B cell (primary cell): Measurements from ENCODE around the gene DHRS1. TPM values are rescaled to one million over a fixed set of nuclear protein-coding genes. Genes with fewer than 3 reads are reported as not detected.

Source experiments
- ATAC-seq: fragments of 200-7000 bp; cut with Tn5 transposase; one replicate; pipeline ENCODE4 v1.10.0; 2021; ENCODE audit warnings: low read depth, mild to moderate bottlenecking, moderate number of reproducible peaks, moderate library complexity
- CTCF ChIA-PET: fragments of 350-600 bp; sonication (Branson Sonifier 250); formaldehyde crosslinking; loops from one replicate; lab custom pipeline; 2021; ENCODE audit warnings: antibody characterized with exemption, inconsistent platforms; lab: Charles Lee
- POLR2A ChIA-PET: fragments of 350-600 bp; sonication (Branson Sonifier 250); formaldehyde crosslinking; loops from one replicate; lab custom pipeline; 2021; ENCODE audit warnings: antibody characterized with exemption; lab: Charles Lee
- DNase-seq: peaks from one replicate; pipeline ENCODE4 v3.0.0; 2013
- H2AFZ ChIP-seq: 2 replicates; pipeline ENCODE4 v1.6.1; 2012; ENCODE audit warnings: mild to moderate bottlenecking, low read depth, low read length; ENCODE audit not compliant: insufficient read depth, poor library complexity, severe bottlenecking
- H3K27ac ChIP-seq, 2 donors: 1 replicate in 1 of 2; 2 replicates in 1 of 2; pipeline ENCODE4 v1.5.1; 2012 to 2013; ENCODE audit warnings: low read length in 2 of 2, mild to moderate bottlenecking in 2 of 2, moderate library complexity in 1 of 2
- H3K27me3 ChIP-seq, 4 experiments: fragments of 200-600 bp in 1 of 4; sonication (generic) in 1 of 4; replicated peaks in 1 of 4; 1 replicate in 2 of 4; 2 replicates in 2 of 4; pipeline versions ENCODE4 v1.6.1 to v1.7.0; 2013 to 2016; ENCODE audit warnings: low read length in 3 of 4, mild to moderate bottlenecking in 2 of 4, mixed read lengths in 1 of 4, moderate library complexity in 1 of 4; ENCODE audit not compliant: insufficient read depth in 4 of 4, control insufficient read depth in 3 of 4; ENCODE audit errors: control extremely low read depth in 1 of 4
- H3K36me3 ChIP-seq, 2 experiments: replicated peaks in 1 of 2; 1 replicate in 1 of 2; 2 replicates in 1 of 2; pipeline versions ENCODE4 v1.6.1 to v1.7.1; 2013; ENCODE audit warnings: low read length in 1 of 2; ENCODE audit not compliant: insufficient read depth in 2 of 2, control insufficient read depth in 1 of 2; ENCODE audit errors: control extremely low read depth in 1 of 2, extremely low read depth in 1 of 2
- H3K4me1 ChIP-seq, 2 donors: fragments of 200-600 bp in 1 of 2; sonication (generic) in 1 of 2; 1 replicate in 1 of 2; 2 replicates in 1 of 2; pipeline versions ENCODE4 v1.5.1 to v1.6.1; 2013 to 2017; ENCODE audit warnings: low read length in 2 of 2; ENCODE audit not compliant: control insufficient read depth in 2 of 2, insufficient read depth in 2 of 2
- H3K4me2 ChIP-seq: replicated peaks from 2 replicates; pipeline ENCODE3; 2012; ENCODE audit warnings: mild to moderate bottlenecking, low read depth, low read length; ENCODE audit not compliant: poor library complexity, severe bottlenecking
- H3K4me3 ChIP-seq, 5 experiments: fragments of 200-600 bp in 1 of 5; sonication (generic) in 1 of 5; 1 replicate in 3 of 5; 2 replicates in 2 of 5; pipeline versions ENCODE4 v1.5.1 to v1.7.0; 2011 to 2016; ENCODE audit warnings: low read length in 4 of 5, mild to moderate bottlenecking in 4 of 5, low read depth in 2 of 5, control low read depth in 1 of 5, moderate library complexity in 1 of 5; ENCODE audit not compliant: insufficient read depth in 1 of 5; ENCODE audit errors: control extremely low read depth in 1 of 5, extremely low read depth in 1 of 5
- H3K79me2 ChIP-seq: fragments of 200-600 bp; sonication (generic); one replicate; pipeline ENCODE4 v1.6.0; 2016; ENCODE audit warnings: low read length; ENCODE audit not compliant: control insufficient read depth, insufficient read depth
- H3K9ac ChIP-seq: fragments of 200-600 bp; sonication (generic); 2 replicates; pipeline ENCODE4 v1.6.1; 2017; ENCODE audit warnings: mild to moderate bottlenecking, low read length, moderate library complexity
- H3K9me3 ChIP-seq, 3 donors: one replicate each; pipeline versions ENCODE4 v1.6.1 to v1.7.1; 2013; ENCODE audit warnings: low read length in 2 of 3; ENCODE audit not compliant: control insufficient read depth in 2 of 3, insufficient read depth in 1 of 3; ENCODE audit errors: control extremely low read depth in 1 of 3
- H4K20me1 ChIP-seq: 2 replicates; pipeline ENCODE4 v1.6.0; 2012; ENCODE audit warnings: mild to moderate bottlenecking, low read length; ENCODE audit not compliant: insufficient read depth, control insufficient read depth, poor library complexity, severe bottlenecking
- H3K27ac Mint-ChIP-seq: one replicate; pipeline ENCODE4 v1.8.0; 2021; ENCODE audit warnings: mixed read lengths
- H3K27me3 Mint-ChIP-seq: one replicate; pipeline ENCODE4 v1.8.0; 2021; ENCODE audit warnings: mixed read lengths
- H3K4me1 Mint-ChIP-seq: one replicate; pipeline ENCODE4 v1.8.0; 2021; ENCODE audit warnings: mixed read lengths
- H3K4me3 Mint-ChIP-seq: one replicate; pipeline ENCODE4 v1.8.0; 2021; ENCODE audit warnings: mixed read lengths
- H3K9me3 Mint-ChIP-seq: one replicate; pipeline ENCODE4 v1.8.0; 2022; ENCODE audit warnings: mixed read lengths; ENCODE audit not compliant: insufficient read depth
- CTCF ChIP-seq: fragments of 200-600 bp; IDR thresholded peaks from one replicate; pipeline ENCODE4 v1.8.0; 2022; ENCODE audit warnings: antibody characterized with exemption, mild to moderate bottlenecking
- EZH2 ChIP-seq: IDR thresholded peaks from 2 replicates; pipeline ENCODE4 v1.6.1; 2012; ENCODE audit warnings: borderline replicate concordance, low read depth, mild to moderate bottlenecking, moderate library complexity, low read length; ENCODE audit not compliant: insufficient read depth, poor library complexity, severe bottlenecking
- WGBS: methylation state at CpG from one replicate; pipeline ENCODE4 v1.1.5; 2013; ENCODE audit warnings: missing lambda C conversion rate; ENCODE audit not compliant: insufficient coverage; 5-methylcytosine and 5-hydroxymethylcytosine counted together
- intact Hi-C: fragments of 100-400 bp; cut with micrococcal nuclease; formaldehyde crosslinking; loops from one replicate; pipeline ENCODE4 v1.10.0; 2022
- polyA plus RNA-seq: library from polyadenylated mRNA; depleted of rRNA; stranded (reverse); fragments of >200 nt; gene quantifications from 2 replicates; pipeline ENCODE4 v1.2.3, GENCODE V29; 2012
- total RNA-seq, 2 donors: library from RNA; stranded (reverse); fragments of 120-200 nt in 1 of 2; gene quantifications; 1 replicate in 1 of 2; 2 replicates in 1 of 2; pipeline versions ENCODE4 v1.2.3 to v1.2.4, GENCODE V29; 2013 to 2022

DHRS1 gene
- total and polyA plus RNA-seq, 2 donors (not counting 1 experiment from before 2014, with no cell fraction given) = 42.7 to 76.9 TPM

- H3K27ac ChIP-seq = no peak overlapping the region
- intact Hi-C loops = no loop called here
- no peaks in the 10 kb centered on the region for H4K20me1 ChIP-seq
- 98% methylated on average over 5 of the region's 5 CpGs for WGBS
- no peak overlapping the region for H3K9ac ChIP-seq
- ChIA-PET CTCF (interaction anchor here (0.6 to 7.1 kb wide), 6 partner anchors 9 to 69 kb away, joined by 3 to 93 read pairs (median 4); partner anchors contain the start of genes CIDEB, DHRS1, NOP9 and RABGGTA), POLR2A (no interaction called here)
- no peak overlapping the region for H3K4me2 ChIP-seq
- H3K79me2 ChIP-seq = peaks cover 29% of the 10 kb centered on the region
- Mint-ChIP-seq H3K27me3 (no peaks in the 10 kb centered on the region), H3K4me1 (peaks cover 32% of the 10 kb centered on the region), H3K9me3 (no peaks in the 10 kb centered on the region), H3K27ac (peak overlapping the region; percentile 23), H3K4me3 (no peak overlapping the region)
- no peak overlapping the region for H2AFZ ChIP-seq
- H3K9me3 ChIP-seq = no peaks in the 10 kb centered on the region
- H3K27me3 ChIP-seq = no peaks in the 10 kb centered on the region
- H3K36me3 ChIP-seq = no peaks in the 10 kb centered on the region
- DNase-seq (no peak), ATAC-seq (no peak)
- H3K4me3 ChIP-seq = no peak overlapping the region
- H3K4me1 ChIP-seq = peaks cover 16 to 36% of the 10 kb centered on the region in 2 donors
- TF ChIP-seq EZH2 = no peak
- no peak for TF ChIP-seq CTCF
Observed at GRCh38 chr14:24283796-24284460, 15.7 kb downstream of the DHRS1 start.

- no peak for TF ChIP-seq EZH2
- no peak for TF ChIP-seq CTCF
- POLR2A ChIA-PET = interaction anchor here (1.5 kb wide), 1 partner anchor 12 kb away, joined by 3 read pairs; the partner anchor contains the start of gene RABGGTA
- no peaks in the 10 kb centered on the region for H3K9me3 Mint-ChIP-seq
- H4K20me1 ChIP-seq = no peaks in the 10 kb centered on the region
- no peak overlapping the region for H3K4me3 Mint-ChIP-seq
- peaks cover 28 to 48% of the 10 kb centered on the region in 2 donors for H3K4me1 ChIP-seq
- no peak overlapping the region for H3K4me2 ChIP-seq
- intact Hi-C loops = no loop called here
- no peak overlapping the region for H2AFZ ChIP-seq
- WGBS = 98% methylated on average over 3 of the region's 3 CpGs
- H3K9ac ChIP-seq = no peak overlapping the region
- H3K4me3 ChIP-seq = no peak overlapping the region
- no peaks in the 10 kb centered on the region for H3K27me3 Mint-ChIP-seq
- ATAC-seq (no peak), DNase-seq (no peak)
- H3K27ac ChIP-seq = no peak overlapping the region
- H3K79me2 ChIP-seq = peaks cover 32% of the 10 kb centered on the region
- no peaks in the 10 kb centered on the region for H3K36me3 ChIP-seq
- H3K27me3 ChIP-seq = no peaks in the 10 kb centered on the region
- peak overlapping the region; percentile 26 for H3K27ac Mint-ChIP-seq
- peaks cover 0 to 4% (median 0%) of the 10 kb centered on the region in 3 donors for H3K9me3 ChIP-seq
- CTCF ChIA-PET = interaction anchor here (1.0 to 7.1 kb wide), 6 partner anchors 11 to 68 kb away, joined by 3 to 93 read pairs (median 12); partner anchors contain the start of genes CIDEB, DHRS1, NOP9 and RABGGTA
- peaks cover 44% of the 10 kb centered on the region for H3K4me1 Mint-ChIP-seq
Observed at GRCh38 chr14:24282736-24283135, 16.8 kb downstream of the DHRS1 start.
